GM18526 (cell line): Measurements from ENCODE around the gene FAM53B.

Source experiments
- POLR2A ChIP-seq: IDR thresholded peaks from 3 replicates; pipeline ENCODE4 v1.6.1; 2011; ENCODE audit not compliant: insufficient read length; ENCODE audit errors: extremely low read depth

Gene FAM53B

DNA sequence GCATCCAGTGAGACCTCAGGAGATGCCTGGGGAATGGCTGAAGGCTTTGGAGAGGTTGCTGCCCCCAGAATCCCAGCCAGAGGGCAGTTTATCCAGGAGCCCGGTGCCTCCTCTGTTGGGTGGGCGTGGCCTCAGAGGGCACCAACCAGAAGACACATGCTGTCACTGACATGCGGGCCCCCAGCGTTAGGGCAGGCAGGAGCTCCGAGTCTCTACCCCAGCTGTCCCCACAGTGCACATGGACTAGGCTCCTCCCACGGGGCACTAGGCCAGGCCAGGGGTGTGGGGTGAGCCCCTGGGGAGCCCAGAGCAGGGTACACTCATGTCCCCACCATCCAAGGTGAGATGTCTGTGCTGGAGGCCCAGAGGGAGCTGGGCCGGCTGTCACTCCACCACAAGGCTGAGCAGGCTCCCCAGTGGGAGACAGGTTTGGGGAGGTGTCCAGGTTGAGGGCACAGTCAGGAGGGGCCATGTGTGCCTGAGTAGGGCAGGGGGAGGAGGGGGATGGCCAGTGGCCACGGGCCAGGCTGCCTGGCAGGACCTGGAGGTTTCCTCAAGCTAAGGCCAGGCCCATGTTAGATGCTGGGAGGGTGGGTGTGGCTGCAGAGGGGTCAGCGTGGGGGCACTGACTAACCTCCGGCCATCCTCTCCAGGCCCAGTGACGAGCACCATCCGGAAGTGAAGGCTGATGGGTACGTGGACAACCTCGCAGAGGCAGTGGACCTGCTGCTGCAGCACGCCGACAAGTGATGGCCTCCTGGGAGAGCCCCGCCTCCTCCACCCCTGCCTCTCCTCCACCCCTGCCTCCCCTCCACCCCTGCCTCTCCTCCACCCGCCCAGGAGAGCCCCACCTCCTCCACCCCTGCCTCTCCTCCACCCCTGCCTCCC, 131.3 kb downstream of the FAM53B start:
- TF ChIP-seq POLR2A: no peak

DNA sequence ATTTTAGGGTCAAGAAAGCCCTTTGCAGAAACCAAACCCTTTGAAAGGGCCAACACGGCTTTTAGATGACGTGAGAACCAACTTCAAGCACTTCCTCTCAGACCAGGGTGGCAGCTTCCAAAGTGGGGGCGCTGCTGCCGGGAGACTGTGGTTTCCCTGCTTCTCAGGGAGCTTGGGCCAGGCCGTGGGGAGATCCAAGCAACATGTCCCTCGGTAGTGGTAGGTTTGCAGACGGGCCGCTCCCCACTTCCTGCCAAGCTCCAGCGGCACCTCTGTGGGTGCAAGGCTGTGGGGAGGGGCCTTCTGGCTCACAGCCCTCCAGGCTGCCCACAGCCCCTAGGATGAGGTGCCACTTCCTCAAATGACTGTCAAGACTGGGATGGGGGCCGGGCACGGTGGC, 132.4 kb downstream of the FAM53B start:
- no peak for TF ChIP-seq POLR2A

DNA sequence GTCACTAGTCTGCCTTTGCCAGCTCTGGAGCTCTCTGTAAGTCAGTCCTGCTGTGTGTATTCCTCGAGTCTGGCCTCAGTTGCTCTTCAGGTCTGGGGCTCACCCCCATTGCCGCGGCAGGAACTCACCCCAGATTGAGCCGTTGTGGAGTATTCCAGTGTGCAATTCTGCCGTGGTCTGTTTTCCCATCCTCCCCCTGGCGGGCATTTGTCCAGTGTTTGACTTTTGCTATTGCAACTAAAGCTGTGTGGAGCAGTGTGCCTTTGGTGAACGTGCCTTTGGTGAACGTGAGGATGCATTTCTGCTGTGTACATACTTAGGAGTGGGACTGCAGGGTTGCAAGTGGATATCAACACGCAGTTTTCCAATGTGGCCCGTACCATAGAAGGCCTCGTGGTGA, 134.5 kb downstream of the FAM53B start:
- TF ChIP-seq POLR2A: no peak

DNA sequence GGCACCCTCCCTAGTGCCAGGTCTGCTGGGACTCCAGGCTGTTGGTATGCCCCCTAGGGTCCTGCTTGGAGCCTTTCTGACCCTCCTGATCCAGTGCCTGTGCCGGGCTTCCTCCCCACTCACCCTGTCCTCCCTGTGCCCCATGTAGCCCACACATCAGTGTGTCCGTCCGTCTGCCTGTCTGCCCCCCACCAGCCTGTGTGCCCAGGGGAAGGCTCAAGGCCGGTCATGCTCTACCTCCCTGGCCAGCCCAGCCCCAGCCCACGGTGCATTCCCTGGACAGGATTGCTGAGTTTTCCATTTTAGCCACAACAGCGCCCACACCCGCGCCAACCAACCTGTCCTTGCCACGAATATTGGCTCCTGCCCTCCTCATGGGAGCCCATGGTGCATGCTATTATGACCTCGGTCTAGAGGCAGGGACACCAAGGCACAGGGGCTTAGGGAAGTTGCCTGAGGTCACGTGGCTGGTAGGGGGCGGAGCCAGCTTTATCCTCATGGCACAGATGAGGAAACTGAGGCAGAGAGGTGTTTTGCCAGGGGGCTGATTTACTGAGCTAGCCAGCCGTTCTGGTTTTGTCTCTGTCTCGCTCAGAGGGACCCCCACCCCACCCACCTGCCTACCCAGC, 136.0 kb downstream of the FAM53B start:
- TF ChIP-seq POLR2A: no peak

DNA sequence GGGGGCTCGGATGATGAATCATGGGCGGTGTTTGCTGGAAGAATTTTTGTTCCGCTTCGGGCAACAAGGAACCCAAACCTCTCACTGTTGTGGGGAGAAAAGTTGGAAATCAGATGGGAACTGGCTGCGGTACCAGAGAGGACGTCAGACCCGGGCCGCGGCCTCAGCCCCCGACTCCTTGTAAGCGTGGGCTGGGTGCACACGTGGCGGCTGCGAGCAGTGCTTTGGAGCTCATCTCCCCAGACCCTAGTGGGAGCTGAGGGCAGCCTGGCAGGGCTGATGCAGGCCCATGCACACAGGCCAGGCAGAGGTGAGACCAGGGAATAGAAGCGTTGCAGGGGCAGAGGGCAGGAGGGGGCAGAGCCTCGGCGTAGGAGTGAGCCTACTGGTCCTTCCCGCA, 136.5 kb downstream of the FAM53B start:
- TF ChIP-seq POLR2A: no peak

DNA sequence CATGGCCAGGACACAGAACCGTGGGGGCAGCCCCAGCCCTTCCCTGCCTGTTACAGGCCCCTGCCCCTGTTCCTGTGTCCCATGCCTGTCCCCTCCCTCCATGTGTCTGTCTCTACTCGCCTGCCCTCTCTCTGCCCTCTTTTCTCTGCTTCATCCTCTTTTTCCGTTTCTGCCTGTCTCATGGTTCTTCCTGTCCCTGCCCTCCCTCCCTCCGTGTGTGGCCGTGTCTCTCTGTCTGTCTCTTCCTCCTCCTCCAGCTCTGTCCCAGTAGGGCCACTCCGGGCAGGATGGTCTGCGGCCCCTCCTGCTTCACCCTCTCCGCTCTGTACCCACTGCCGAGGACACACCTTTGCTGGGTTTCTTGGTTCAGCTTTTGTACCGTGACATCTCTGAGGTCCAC, 137.4 kb downstream of the FAM53B start:
- no peak for TF ChIP-seq POLR2A

DNA sequence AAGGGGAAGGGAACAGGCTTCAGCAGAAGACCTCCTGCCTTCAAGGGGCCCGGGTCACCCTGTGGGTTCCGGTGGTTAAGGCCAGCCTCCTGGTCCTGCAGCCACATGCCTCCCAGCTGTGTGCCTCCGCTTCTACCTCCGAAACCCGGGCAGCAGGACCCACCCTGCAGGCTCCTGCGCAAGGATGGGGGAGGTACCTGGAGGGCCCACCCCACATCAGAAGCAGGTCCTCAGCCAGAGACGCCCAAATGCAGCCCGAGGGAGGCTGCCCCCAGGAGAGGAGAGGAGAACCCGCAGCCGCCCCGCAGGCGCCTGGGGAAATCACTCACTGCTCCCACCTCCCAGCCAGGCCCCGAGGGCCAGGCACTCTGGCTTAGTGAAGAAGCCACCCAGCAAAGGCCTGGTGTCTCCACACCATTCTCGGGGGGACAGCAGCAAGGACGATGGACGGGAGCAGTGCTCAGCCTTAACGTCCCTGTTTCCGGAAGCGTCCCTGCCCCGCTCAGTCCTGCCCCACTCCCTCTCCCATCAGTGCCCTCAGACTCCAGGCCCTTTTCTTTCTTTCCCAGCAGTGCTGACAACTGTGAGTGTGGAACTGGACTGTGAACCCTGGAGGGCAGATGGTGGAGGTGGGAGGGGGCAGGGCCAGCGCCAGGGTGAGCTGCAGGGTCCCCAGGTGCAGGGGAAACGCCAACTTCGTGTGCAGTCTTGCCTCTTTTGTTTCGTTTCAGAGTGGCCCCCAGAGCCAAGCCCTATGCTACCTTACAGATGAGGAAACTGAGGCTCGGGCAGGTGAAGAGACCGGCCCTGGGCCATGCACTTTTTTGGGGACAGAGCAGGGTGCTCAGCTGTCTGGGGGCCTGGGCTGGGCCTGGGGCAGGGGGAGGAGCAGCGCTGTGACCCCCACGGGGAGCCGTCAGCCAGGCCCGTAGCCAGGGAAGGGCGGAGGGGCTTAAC, 138.0 kb downstream of the FAM53B start:
- TF ChIP-seq POLR2A: no peak

DNA sequence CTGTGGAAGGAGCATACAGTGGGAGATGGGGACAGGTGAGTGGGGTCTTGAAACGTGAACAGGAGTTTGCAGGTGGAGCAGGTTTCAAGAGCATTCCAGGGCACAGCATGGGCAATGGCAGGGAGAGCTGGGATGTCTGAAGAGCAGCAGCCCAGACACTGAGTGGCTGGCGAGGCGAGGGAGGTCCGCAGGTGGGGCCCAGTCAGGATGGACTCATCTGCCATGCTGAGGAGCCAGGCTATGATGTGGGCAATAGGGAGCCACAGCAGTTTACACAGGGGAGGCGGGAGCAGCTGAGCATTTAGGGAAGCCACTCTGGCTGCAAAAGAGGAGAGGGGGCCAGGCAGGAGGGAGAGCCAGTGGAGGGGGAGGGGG, 138.7 kb downstream of the FAM53B start:
- no peak for TF ChIP-seq POLR2A

DNA sequence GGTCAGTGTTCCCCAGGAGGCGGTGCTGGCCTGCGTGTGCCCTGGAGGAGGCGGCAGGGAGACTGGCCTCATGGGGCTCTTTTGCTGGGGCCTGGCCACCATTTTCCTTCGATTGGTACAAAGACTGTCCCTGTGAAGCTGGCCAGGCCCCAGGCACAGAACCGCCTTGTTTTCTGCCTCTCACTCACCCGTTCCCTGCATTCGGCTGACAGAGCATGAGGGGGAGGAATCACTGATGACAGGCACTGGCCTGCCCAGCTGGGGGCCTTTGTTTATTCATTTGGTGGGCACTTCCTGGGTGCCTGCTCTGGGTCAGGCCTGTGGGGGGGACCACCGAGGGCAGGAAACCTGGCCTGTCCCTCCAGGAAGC, 139.2 kb downstream of the FAM53B start:
- no peak for TF ChIP-seq POLR2A

DNA sequence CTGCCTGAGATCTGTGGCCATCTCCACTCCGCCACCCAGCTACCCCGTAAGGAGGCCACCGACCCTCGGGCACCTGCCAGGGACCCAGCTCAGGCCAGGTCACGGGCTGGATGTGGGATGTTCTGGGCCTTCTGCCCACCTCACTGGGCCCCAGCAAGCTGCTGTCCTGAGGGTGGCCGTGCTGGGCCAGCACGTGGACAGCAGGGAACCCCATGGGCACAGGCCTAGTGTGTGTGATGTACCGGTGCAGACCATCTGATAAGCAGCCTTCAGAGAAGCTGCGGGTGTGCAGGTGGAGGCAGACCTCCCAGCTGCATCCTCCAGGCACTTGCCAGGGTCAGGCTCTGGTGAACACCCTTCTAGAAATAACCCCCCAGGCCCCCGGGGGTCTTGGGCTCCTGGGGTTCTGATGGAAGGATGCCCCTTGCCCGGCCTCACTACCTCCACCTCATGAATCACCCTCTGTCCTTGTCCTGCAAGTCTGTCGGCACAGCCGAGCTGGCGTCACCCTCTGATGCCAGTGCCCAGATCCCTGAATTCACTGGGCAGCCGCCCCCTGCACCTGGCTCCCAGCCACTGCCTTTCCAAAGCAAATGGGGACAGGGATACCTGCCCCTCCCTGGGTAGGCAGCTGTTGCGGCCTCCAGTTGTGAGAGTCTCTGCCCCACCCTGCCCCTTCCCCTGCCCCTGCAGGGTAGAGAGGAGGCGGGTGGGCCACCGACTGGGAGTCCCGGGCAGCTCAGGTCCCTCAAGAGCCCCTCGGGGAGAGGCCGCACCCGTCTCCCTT, 139.8 kb downstream of the FAM53B start:
- no peak for TF ChIP-seq POLR2A

DNA sequence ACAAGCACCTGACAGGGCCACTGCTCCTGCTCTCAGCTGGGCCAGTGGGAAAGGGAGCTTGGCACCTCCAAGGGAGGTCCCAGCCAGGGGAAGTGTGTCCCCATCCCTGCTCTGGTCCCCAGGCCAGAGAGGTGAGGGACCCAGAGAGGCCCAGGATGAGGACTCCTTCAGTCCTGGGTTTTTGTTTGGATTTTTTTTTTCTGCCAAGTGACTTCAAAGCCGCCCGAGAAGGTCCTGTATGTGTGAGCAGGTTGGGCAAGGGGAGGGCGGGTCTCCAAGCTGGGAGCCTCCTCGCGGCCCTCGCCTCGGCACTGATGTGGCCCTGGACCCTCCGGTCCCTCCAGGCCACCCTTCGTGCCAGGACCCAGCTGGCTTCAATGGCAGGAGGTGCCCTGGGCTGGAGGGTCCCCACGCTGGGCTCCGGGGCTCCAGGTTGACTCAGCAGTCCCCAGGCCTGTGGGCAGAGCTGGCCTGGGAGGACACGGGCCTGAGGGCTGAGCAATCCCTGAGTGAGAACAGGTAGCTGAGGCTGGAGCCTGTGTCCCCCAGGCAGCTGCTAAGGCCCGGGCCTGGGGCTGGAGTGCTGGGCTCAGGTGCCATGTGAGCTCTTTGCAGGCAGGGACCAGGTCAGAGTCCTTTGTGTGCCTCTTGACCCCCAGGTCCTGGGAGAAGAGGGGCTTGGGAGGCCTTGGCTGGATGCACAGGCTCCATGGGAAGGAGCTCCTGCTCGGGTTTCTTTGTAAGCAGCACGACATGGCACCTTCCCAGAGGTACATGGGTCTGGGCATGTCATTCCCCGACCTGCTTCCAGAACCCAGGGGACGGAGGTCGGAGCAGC, 140.6 kb downstream of the FAM53B start:
- TF ChIP-seq POLR2A: no peak

DNA sequence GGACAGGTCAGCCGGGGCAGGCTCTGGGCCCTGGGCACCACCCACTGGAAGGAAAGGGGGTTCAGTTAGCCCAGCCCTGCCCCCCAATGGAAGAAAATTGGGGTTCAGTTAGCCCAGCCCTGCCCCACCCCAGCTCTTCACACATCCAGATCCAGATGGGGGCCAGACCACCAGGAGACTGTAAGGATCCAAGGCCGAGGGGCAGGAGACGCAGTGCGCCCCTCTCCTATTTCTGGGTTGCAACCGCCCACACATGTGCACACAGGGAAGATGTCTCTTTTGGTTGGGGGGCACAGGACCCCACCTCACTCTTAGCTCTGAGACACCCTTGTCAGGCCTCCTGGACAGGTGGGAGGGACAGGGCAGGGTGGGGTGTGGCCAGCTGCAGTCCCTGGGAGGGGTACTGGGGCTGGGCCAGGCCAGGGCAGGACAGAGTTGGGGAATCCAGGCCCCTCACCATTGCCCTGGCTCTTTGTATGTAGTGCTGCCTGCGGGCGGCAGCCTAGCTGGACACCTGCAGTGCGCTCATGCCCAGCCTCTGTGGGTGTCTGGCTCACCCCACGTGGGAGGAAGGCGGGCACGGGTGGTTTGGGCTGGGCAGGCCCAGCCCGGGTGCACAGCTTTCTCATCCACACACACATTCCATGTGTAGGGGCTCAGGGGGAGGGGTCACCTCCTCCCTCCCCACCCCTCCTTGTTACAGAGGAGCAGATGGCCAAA, 141.4 kb downstream of the FAM53B start:
- no peak for TF ChIP-seq POLR2A

DNA sequence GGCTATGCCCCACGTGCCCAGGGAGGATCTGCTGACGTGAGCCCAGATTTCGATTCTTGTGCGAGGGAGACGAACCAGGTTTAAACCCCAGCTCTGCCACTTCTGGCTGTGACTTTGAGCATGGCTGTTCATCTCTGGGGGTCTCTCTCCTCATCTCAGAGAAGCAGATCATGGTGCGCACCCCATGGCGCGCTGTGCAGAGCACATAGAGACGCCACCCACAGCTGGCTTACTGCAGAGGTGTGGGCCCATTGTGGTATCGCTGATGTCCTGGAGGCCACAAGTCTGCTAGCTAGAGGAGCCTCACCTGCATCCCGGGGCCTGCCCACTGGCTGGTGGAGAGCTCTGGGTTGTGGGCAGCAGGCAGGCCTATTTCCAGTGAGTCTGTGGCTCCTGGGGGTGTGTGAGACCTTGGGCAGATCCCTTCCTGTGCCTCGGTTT, 142.0 kb downstream of the FAM53B start:
- no peak for TF ChIP-seq POLR2A
